Trophoblast cell (in vitro differentiated cells and primary cell): Measurements from ENCODE around the gene BORCS6.

Experiments
- DNase-seq, 2 donors: peaks; one replicate each; pipeline ENCODE4 v3.0.0-alpha.2; 2016
- H2AFZ ChIP-seq: 2 replicates; pipeline ENCODE4 v1.6.1; 2013; ENCODE audit warnings: low read length, moderate library complexity, mild to moderate bottlenecking; ENCODE audit not compliant: insufficient read depth, poor library complexity
- H2AK5ac ChIP-seq: 2 replicates; pipeline ENCODE4 v1.6.1; 2013; ENCODE audit warnings: mild to moderate bottlenecking, low read length
- H2BK120ac ChIP-seq: 2 replicates; pipeline ENCODE4 v1.6.1; 2013; ENCODE audit warnings: low read length, mild to moderate bottlenecking, moderate library complexity; ENCODE audit not compliant: insufficient read depth, poor library complexity
- H2BK12ac ChIP-seq: 2 replicates; pipeline ENCODE4 v1.6.1; 2013; ENCODE audit warnings: mild to moderate bottlenecking, low read length, moderate library complexity
- H2BK5ac ChIP-seq: 2 replicates; pipeline ENCODE4 v1.6.1; 2013; ENCODE audit warnings: low read length, low read depth, moderate library complexity, mild to moderate bottlenecking; ENCODE audit not compliant: poor library complexity
- H3K14ac ChIP-seq: 2 replicates; pipeline ENCODE4 v1.6.1; 2013; ENCODE audit warnings: mild to moderate bottlenecking, low read length
- H3K18ac ChIP-seq: 2 replicates; pipeline ENCODE4 v1.6.1; 2013; ENCODE audit warnings: mild to moderate bottlenecking, low read length
- H3K23ac ChIP-seq: 2 replicates; pipeline ENCODE4 v1.6.1; 2013; ENCODE audit warnings: low read length
- H3K27ac ChIP-seq: 2 replicates; pipeline ENCODE4 v1.5.1; 2013; ENCODE audit warnings: low read depth, mild to moderate bottlenecking, inconsistent platforms, low read length, moderate library complexity
- H3K27me3 ChIP-seq: 2 replicates; pipeline ENCODE4 v1.6.1; 2013; ENCODE audit warnings: inconsistent platforms, mild to moderate bottlenecking, low read length, moderate library complexity; ENCODE audit not compliant: insufficient read depth
- H3K36me3 ChIP-seq, 2 experiments: 1 replicate in 1 of 2; 2 replicates in 1 of 2; pipeline ENCODE4 v1.6.1; 2013; ENCODE audit warnings: low read length in 2 of 2, mild to moderate bottlenecking in 2 of 2, moderate library complexity in 1 of 2; ENCODE audit not compliant: insufficient read depth in 2 of 2, control insufficient read depth in 1 of 2
- H3K4ac ChIP-seq: 2 replicates; pipeline ENCODE4 v1.6.1; 2013; ENCODE audit warnings: low read depth, mild to moderate bottlenecking, low read length, moderate library complexity
- H3K4me1 ChIP-seq, 2 experiments: 1 replicate in 1 of 2; 2 replicates in 1 of 2; pipeline ENCODE4 v1.6.1; 2013; ENCODE audit warnings: low read length in 2 of 2, mild to moderate bottlenecking in 2 of 2, moderate library complexity in 1 of 2; ENCODE audit not compliant: insufficient read depth in 2 of 2, control insufficient read depth in 1 of 2
- H3K4me2 ChIP-seq: 2 replicates; pipeline ENCODE4 v1.6.1; 2013; ENCODE audit warnings: inconsistent platforms, mild to moderate bottlenecking, low read length, moderate library complexity
- H3K4me3 ChIP-seq: 2 replicates; pipeline ENCODE4 v1.5.1; 2013; ENCODE audit warnings: mild to moderate bottlenecking, low read depth, low read length, inconsistent platforms
- H3K79me1 ChIP-seq: one replicate; pipeline ENCODE4 v1.6.1; 2013; ENCODE audit warnings: low read length
- H3K79me2 ChIP-seq: 2 replicates; pipeline ENCODE4 v1.6.1; 2013; ENCODE audit warnings: low read length, mild to moderate bottlenecking; ENCODE audit not compliant: control insufficient read depth, insufficient read depth, poor library complexity
- H3K9ac ChIP-seq: 2 replicates; pipeline ENCODE4 v1.6.1; 2013; ENCODE audit warnings: mild to moderate bottlenecking, low read length
- H3K9me3 ChIP-seq: 2 replicates; pipeline ENCODE4 v1.6.1; 2013; ENCODE audit warnings: low read depth, mild to moderate bottlenecking, control low read depth, inconsistent platforms, low read length; ENCODE audit not compliant: insufficient read depth
- H4K12ac ChIP-seq: 2 replicates; pipeline ENCODE4 v1.6.1; 2013; ENCODE audit warnings: low read depth, mild to moderate bottlenecking, low read length, moderate library complexity
- H4K8ac ChIP-seq: 2 replicates; pipeline ENCODE4 v1.6.1; 2013; ENCODE audit warnings: low read depth, mild to moderate bottlenecking, low read length, moderate library complexity
- H4K91ac ChIP-seq: one replicate; pipeline ENCODE4 v1.6.1; 2013; ENCODE audit warnings: low read depth, mild to moderate bottlenecking, low read length, moderate library complexity
- WGBS: extraction: QIAGEN DNeasy Blood & Tissue Kit; methylation state at CpG from one replicate; pipeline ENCODE4 v1.1.7; 2013; ENCODE audit warnings: missing lambda C conversion rate; ENCODE audit not compliant: insufficient read length, insufficient coverage; ENCODE audit errors: extremely low coverage; 5-methylcytosine and 5-hydroxymethylcytosine counted together

BORCS6 gene

DNA sequence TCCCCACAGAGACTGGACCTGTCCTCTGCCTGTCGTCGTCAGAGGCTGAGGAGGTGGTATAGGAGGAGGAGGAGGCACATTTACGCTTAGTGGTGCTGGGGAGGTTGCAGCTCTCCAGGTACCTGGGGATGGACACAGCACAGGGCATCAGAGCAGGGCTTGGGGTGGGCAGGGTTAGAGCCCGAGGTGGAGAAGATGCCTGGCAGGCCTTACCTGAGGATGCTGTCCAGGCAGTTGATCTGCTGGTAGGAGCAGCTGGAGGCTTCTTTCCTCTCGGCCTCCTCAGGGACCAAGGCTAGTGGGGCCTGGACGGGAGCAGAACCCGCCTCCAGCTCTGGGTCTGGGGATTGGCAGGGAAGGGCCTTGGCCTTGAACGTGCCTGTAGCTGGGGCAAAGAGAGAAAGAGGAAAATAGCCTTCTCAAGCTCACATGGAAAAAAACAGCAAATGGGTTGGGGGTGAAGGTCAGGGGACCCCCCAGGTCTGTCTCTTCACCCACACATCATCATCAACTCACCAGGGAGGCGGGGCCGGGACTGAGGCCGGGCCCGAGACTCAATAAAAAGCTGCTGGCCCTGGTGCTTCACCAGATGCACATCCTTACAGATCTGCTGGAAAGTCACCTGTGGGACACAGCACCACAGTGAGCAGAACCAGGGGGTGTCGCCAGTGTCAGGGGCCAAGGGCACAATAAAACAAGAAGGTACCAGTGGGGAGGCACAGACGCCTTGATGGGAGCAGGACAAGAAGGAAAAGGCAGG, 43.4 kb downstream of the BORCS6 start:
- Histone ChIP-seq H3K4me3 (no peak overlapping the region), H3K23ac (no peak overlapping the region), H3K79me2 (no peaks in the 10 kb centered on the region), H3K18ac (no peak overlapping the region), H3K4me1 (peaks cover 5 to 10% of the 10 kb centered on the region in 2 experiments), H4K8ac (no peak overlapping the region), H2BK12ac (no peak overlapping the region), H4K91ac (no peak overlapping the region), H2BK5ac (no peak overlapping the region), H3K9ac (no peak overlapping the region), H2AFZ (no peak overlapping the region), H3K14ac (no peak overlapping the region), H3K36me3 (peaks cover 64 to 72% of the 10 kb centered on the region in 2 experiments), H4K12ac (no peak overlapping the region), H2BK120ac (no peak overlapping the region), H2AK5ac (no peak overlapping the region), H3K9me3 (no peaks in the 10 kb centered on the region), H3K27me3 (no peaks in the 10 kb centered on the region), H3K27ac (no peak overlapping the region), H3K4ac (no peak overlapping the region), H3K4me2 (no peak overlapping the region), H3K79me1 (no peaks in the 10 kb centered on the region)
- no peak for DNase-seq
- WGBS: no CpG with 5 or more reads among the region's 14 CpGs

DNA sequence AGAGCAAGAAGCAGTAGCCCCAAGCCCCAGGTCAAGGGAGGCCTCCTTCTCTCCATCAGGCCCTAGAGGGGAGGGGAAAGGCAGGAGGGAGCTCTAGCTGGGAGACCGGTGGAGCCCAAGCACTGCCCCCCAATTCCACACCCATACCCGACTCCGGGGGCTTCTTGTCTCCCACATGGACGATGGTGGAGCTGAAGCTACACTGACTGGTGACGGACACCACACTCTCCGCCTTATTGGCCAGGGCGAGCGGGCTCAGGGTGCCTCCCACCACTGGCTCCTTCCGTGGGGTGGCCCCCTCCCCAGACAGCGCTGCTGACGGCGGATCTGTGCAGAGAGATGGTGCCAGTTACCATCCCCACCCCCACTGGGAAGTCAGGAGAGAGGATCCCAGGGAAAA, 44.2 kb downstream of the BORCS6 start:
- H3K27me3 ChIP-seq: no peaks in the 10 kb centered on the region
- H3K79me2 ChIP-seq: no peaks in the 10 kb centered on the region
- H3K79me1 ChIP-seq: no peaks in the 10 kb centered on the region
- no peak overlapping the region for H2BK12ac ChIP-seq
- no peak overlapping the region for H2AFZ ChIP-seq
- no peak overlapping the region for H3K4me2 ChIP-seq
- no peak overlapping the region for H3K14ac ChIP-seq
- H3K27ac ChIP-seq: no peak overlapping the region
- no peak overlapping the region for H4K8ac ChIP-seq
- H2BK5ac ChIP-seq: no peak overlapping the region
- no peak overlapping the region for H2AK5ac ChIP-seq
- H3K4me3 ChIP-seq: no peak overlapping the region
- no peak overlapping the region for H3K9ac ChIP-seq
- WGBS: no CpG with 5 or more reads among the region's 12 CpGs
- H3K9me3 ChIP-seq: no peaks in the 10 kb centered on the region
- no peak for DNase-seq
- no peak overlapping the region for H4K91ac ChIP-seq
- no peak overlapping the region for H3K23ac ChIP-seq
- H3K18ac ChIP-seq: no peak overlapping the region
- no peak overlapping the region for H3K4ac ChIP-seq
- no peak overlapping the region for H2BK120ac ChIP-seq
- peaks cover 67 to 72% of the 10 kb centered on the region in 2 experiments for H3K36me3 ChIP-seq
- H3K4me1 ChIP-seq: peaks cover 3 to 4% of the 10 kb centered on the region in 2 experiments
- no peak overlapping the region for H4K12ac ChIP-seq

DNA sequence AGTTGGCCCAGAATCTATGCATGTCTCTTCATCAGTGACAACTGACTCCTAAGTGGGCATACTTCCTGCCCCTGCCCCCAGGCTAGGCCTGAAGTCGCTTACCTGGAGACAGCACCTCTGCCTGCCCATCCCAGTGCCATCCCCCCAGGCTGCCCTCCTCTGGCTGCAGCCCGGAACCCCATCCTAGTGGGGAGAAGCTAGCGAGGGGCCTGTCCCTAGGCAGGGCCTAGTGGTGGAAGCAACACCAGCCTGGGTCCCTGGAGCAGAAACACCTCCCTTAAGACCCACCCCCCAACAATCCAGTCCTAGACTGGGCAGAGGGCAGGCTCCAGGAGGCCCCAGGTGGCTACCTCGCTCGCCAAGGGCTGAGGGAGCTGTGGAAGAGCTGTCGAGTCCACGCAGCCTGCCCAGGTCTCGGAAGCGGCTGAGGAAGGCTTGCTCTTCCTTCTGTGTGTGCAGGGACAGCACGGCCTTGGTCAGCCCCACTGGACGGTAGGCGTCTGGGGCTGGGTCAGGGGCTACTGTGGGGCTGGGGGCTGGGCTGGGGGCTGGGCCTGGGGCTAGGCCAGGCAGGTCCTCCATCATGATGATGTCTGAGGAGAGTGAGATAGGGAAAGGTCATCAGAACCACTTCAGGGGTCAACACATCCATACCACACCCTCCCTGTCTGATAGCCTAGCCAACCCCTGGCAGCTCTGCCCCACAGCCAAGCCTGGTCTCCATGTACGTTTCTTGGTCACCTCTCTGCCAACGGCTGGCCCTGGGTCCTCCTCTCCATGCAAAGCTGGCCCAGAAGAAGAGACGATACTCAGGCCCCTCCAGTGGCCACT, 45.4 kb downstream of the BORCS6 start:
- Histone ChIP-seq H3K4me3 (no peak overlapping the region), H3K4ac (no peak overlapping the region), H3K36me3 (peaks cover 67 to 72% of the 10 kb centered on the region in 2 experiments), H3K18ac (no peak overlapping the region), H3K23ac (no peak overlapping the region), H4K8ac (no peak overlapping the region), H3K4me2 (no peak overlapping the region), H3K14ac (no peak overlapping the region), H4K12ac (no peak overlapping the region), H3K27ac (no peak overlapping the region), H3K27me3 (no peaks in the 10 kb centered on the region), H2AFZ (no peak overlapping the region), H2AK5ac (no peak overlapping the region), H3K79me2 (no peaks in the 10 kb centered on the region), H3K9ac (no peak overlapping the region), H3K9me3 (no peaks in the 10 kb centered on the region), H2BK5ac (no peak overlapping the region), H4K91ac (no peak overlapping the region), H2BK120ac (no peak overlapping the region), H2BK12ac (no peak overlapping the region), H3K4me1 (no peaks in the 10 kb centered on the region), H3K79me1 (no peaks in the 10 kb centered on the region)
- no CpG with 5 or more reads among the region's 15 CpGs for WGBS
- no peak for DNase-seq

DNA sequence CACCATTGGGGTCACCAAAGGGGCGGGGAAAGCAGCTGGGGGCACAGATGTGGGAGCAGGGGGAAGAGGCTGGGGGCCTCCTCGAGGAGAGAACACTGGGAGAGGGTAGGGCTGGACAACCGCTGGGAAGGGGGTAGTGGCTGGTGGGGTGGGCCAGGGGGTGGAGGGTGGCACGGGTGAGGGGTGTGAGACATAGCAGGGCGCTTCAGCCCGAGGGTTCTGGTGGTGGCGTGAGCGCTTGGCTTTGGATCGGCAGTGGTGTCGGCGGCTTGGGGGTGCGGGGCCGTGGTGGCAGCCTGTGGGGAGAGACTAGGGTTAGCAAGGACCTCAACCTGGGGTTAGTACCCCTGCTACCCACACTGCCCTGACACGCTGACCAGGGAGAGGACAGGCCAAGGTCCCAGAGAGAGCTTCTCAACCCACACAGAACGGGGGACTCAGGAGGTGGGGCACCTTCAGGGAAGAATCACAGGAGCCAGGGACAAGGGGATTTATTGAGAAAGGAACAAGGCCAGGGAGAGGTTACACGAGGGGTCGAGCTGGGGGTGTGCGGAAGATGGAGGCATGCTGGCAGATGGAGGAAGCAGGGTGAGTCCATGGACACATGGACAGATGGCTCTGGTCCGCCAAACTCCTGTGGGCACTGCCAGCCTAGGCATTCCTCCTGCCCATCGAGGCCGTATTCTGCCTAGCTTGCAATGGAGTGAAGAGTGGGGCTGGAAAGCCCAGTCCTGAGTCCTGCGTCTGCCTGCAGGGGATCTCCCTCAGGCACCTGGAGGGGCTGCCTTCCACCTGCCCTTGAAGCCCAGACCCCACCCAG, 46.2 kb downstream of the BORCS6 start:
- no peaks in the 10 kb centered on the region for H3K79me2 ChIP-seq
- H3K79me1 ChIP-seq: no peaks in the 10 kb centered on the region
- no peak overlapping the region for H2AFZ ChIP-seq
- no peak overlapping the region for H2AK5ac ChIP-seq
- no peak overlapping the region for H2BK120ac ChIP-seq
- WGBS: no CpG with 5 or more reads among the region's 22 CpGs
- H3K36me3 ChIP-seq: peaks cover 61 to 66% of the 10 kb centered on the region in 2 experiments
- H4K91ac ChIP-seq: no peak overlapping the region
- H3K4me3 ChIP-seq: no peak overlapping the region
- H3K4ac ChIP-seq: no peak overlapping the region
- H3K27me3 ChIP-seq: no peaks in the 10 kb centered on the region
- DNase-seq: no peak
- H3K14ac ChIP-seq: no peak overlapping the region
- no peaks in the 10 kb centered on the region for H3K9me3 ChIP-seq
- H3K23ac ChIP-seq: no peak overlapping the region
- H3K9ac ChIP-seq: no peak overlapping the region
- no peak overlapping the region for H2BK5ac ChIP-seq
- no peak overlapping the region for H3K18ac ChIP-seq
- no peak overlapping the region for H4K8ac ChIP-seq
- H2BK12ac ChIP-seq: no peak overlapping the region
- H3K27ac ChIP-seq: no peak overlapping the region
- no peak overlapping the region for H3K4me2 ChIP-seq
- H3K4me1 ChIP-seq: peaks cover 0 to 2% of the 10 kb centered on the region in 2 experiments
- H4K12ac ChIP-seq: no peak overlapping the region
